A673 (cell line): Measurements from ENCODE around the gene MIAT.

Experiments used
- EZH2 ChIP-seq: fragments of 200-600 bp; sonication (generic); IDR thresholded peaks from 2 replicates; pipeline ENCODE4 v1.6.1; 2017; ENCODE audit warnings: borderline replicate concordance, low read depth, mild to moderate bottlenecking, mixed read lengths, antibody characterized with exemption, low read length; ENCODE audit not compliant: poor library complexity, severe bottlenecking
- TF ChIP-seq, protein P1 (sequence below): fragments of 300-800, 200-600 bp; sonication (generic); conservative IDR thresholded peaks from 2 replicates; pipeline ENCODE4 v1.5.1; 2017; ENCODE audit warnings: low read depth, mild to moderate bottlenecking, antibody characterized with exemption, low read length, moderate library complexity, mixed read lengths

DNA sequence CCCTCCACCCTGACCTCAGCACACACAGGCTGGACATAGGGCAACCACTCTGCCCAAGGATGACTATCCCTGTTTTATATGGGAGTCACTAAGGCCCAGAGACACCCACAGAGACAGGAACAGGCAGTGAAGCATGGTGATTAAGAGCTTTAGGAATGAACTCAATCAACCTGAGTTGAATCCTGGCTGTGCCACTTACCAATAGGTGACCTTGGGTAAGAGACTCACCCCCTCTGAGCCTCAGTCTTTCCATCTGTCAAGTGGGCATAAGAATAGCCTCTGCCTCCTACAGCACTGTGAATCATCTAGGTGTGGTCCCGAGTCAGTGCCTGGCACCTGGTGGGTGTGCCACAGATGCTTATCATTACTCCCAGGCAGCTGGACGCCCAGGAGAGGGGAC is 46.4 kb upstream of the MIAT start:
- TF ChIP-seq, protein P1, sequence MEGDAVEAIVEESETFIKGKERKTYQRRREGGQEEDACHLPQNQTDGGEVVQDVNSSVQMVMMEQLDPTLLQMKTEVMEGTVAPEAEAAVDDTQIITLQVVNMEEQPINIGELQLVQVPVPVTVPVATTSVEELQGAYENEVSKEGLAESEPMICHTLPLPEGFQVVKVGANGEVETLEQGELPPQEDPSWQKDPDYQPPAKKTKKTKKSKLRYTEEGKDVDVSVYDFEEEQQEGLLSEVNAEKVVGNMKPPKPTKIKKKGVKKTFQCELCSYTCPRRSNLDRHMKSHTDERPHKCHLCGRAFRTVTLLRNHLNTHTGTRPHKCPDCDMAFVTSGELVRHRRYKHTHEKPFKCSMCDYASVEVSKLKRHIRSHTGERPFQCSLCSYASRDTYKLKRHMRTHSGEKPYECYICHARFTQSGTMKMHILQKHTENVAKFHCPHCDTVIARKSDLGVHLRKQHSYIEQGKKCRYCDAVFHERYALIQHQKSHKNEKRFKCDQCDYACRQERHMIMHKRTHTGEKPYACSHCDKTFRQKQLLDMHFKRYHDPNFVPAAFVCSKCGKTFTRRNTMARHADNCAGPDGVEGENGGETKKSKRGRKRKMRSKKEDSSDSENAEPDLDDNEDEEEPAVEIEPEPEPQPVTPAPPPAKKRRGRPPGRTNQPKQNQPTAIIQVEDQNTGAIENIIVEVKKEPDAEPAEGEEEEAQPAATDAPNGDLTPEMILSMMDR, result no peak
- TF ChIP-seq EZH2, result no peak
